Hair follicle dermal papilla cell (primary cell): Measurements from ENCODE around the gene SETD2. TPM values are rescaled to one million over a fixed set of nuclear protein-coding genes. Genes with fewer than 3 reads are reported as not detected.

ENCODE experiments used
- small RNA-seq: library from RNA; depleted of rRNA; stranded (forward); fragments of <200 nt; gene quantifications from one replicate; pipeline ENCODE3, GENCODE V24; 2012
- total RNA-seq: library from RNA; depleted of rRNA; stranded (reverse); fragments of >200 nt; gene quantifications from 2 replicates; pipeline ENCODE4 v1.2.3, GENCODE V29; 2012

The SETD2 gene
- total RNA-seq = 31.3 and 43.6 TPM in 2 replicates

GRCh38 chr3:47164007-47164881, at the start of gene SETD2:
TSS of gene SETD2 (minus strand) at chr3:47164113. CDS start at chr3:47163924, 189 bp downstream.

GRCh38 chr3:46978985-46979944, 184.6 kb downstream of the SETD2 start, which contains the start of gene NBEAL2:
TSS of gene NBEAL2 (plus strand) at chr3:46979666. CDS start at chr3:46979862, 196 bp downstream.

GRCh38 chr3:46976326-46977190, 187.4 kb downstream of the SETD2 start, which contains the start of gene CCDC12:
TSS of gene CCDC12 (minus strand) at chr3:46976745. CDS start at chr3:46976732, 13 bp downstream.

Small RNAs within 50 kb of the gene (small RNA-seq; reads per million reads assigned to genes)
- not detected for gene MRPL57P3

Other genes starting within 250 kb of the SETD2 start
- 22.2 and 22.7 TPM in 2 replicates for gene CCDC12, start 187.4 kb downstream of the SETD2 start, total RNA-seq
- gene NBEAL2, start 184.4 kb downstream of the SETD2 start, total RNA-seq = 5.3 and 7.8 TPM in 2 replicates
- 2.1 and 4.1 TPM in 2 replicates for gene KIF9, start 118.7 kb upstream of the SETD2 start, total RNA-seq
- 24.3 and 42.7 TPM in 2 replicates for gene KLHL18, start 118.8 kb upstream of the SETD2 start, total RNA-seq
- gene PTPN23, start 216.9 kb upstream of the SETD2 start, total RNA-seq = 20.9 and 37.0 TPM in 2 replicates